Stomach smooth muscle (tissue), 2 donors: ENCODE data around the gene TNC.

Source experiments
- H3K27ac ChIP-seq: one replicate; pipeline ENCODE4 v1.7.0; 2013; ENCODE audit warnings: mild to moderate bottlenecking, low read length, inconsistent platforms
- H3K27me3 ChIP-seq, 2 donors: one replicate each; pipeline ENCODE4 v1.7.0; 2013; ENCODE audit warnings: low read length in 2 of 2; ENCODE audit not compliant: insufficient read depth in 2 of 2, control insufficient read depth in 1 of 2
- H3K36me3 ChIP-seq, 2 donors: one replicate each; pipeline ENCODE4 v1.7.0; 2013; ENCODE audit warnings: low read length in 2 of 2; ENCODE audit not compliant: control insufficient read depth in 2 of 2, insufficient read depth in 2 of 2
- H3K4me1 ChIP-seq: one replicate; pipeline ENCODE4 v1.7.0; 2013; ENCODE audit warnings: low read length; ENCODE audit not compliant: control insufficient read depth, insufficient read depth
- H3K4me3 ChIP-seq, 2 donors: one replicate each; pipeline ENCODE4 v1.7.0; 2013; ENCODE audit warnings: low read length in 2 of 2
- H3K9ac ChIP-seq, 2 donors: one replicate each; pipeline ENCODE4 v1.7.0; 2013; ENCODE audit warnings: low read length in 2 of 2, mild to moderate bottlenecking in 1 of 2
- H3K9me3 ChIP-seq, 2 donors: one replicate each; pipeline ENCODE4 v1.7.0; 2013; ENCODE audit warnings: low read length in 2 of 2; ENCODE audit not compliant: control insufficient read depth in 2 of 2
- donor health status: healthy.
- donor health status: Pancreatic carcinoma.

TNC gene

DNA sequence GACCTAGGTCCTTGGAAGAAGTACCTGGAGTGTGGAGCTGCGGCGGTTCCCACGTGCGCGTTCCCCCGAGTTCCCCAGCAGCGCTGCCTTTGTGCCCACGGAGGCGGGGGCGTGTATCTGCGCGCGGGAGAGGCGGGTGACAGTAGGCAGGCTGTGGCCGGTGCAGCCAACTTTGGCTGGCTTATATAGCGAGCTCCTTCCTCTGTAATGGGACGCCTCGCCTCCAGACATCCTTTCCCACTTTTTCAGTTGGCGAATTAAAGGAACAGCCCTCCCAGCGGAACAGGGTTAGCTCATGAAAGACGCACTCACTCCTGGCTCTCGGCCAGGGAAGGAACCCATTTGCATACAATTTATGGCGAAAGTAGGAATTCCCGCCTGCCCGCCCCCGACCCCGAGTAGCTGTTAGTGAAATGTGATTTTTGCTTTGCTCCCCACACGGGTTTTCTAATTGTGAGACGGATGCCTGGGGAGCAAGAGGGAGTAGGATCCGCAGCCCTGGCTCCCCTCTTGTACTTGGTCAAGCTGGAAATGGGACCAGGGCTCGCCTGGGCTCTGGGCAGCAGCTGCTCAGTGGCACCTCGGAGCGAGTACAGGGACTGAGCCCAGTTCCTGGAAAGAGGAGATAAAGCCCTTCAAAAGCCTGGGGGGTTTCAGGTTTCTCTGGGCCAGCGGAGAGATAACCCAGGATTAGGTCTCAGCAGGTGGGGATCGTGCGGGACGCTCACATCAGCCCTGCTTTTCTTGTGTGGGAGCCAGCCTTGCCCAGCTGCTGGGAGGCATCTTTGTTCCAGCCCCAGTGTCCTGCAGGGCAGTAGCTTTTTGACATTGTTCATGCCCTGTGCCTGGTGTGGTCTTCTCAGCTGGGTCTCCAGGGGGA lies at the start of gene TNC:
TSS of gene TNC (minus strand) at position 159 of the 880 bp plus-strand sequence. CDS start 27,139 bp downstream, outside the sequence.
- peaks cover 47% of the 10 kb centered on the region for H3K4me1 ChIP-seq
- H3K27ac ChIP-seq, result peak within 1 kb of the TSS; percentile 99
- H3K4me3 ChIP-seq, result peak within 1 kb of the TSS; percentile 81 to 96
- no peaks in the 10 kb centered on the region for H3K9me3 ChIP-seq
- peaks cover 12 to 16% of the 10 kb centered on the region in 2 donors for H3K36me3 ChIP-seq
- H3K9ac ChIP-seq, result peak within 1 kb of the TSS; percentile 97 to 99
- no peaks in the 10 kb centered on the region for H3K27me3 ChIP-seq

DNA sequence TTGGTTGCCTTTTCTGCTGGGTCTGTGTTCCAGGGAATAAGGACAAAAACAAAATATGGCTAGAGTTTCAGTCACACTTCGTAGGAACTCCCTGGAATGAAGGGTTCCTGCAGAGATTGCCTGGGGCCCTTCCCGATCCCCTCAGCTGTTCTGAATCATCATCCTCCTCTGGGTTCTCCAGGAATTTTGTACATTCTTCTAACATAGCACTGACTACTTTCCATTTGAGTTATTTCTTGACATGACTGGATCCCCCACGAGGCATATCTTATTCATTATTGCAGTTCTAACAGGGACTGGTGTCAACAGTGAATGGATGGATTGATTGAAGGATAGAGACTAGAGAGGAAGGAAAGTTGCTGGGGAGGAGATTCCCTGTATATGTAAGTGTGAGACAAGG lies 49.2 kb upstream of the TNC start:
- H3K36me3 ChIP-seq, result no peaks in the 10 kb centered on the region
- no peak overlapping the region for H3K9ac ChIP-seq
- H3K9me3 ChIP-seq, result no peaks in the 10 kb centered on the region
- no peak overlapping the region for H3K4me3 ChIP-seq
- H3K27ac ChIP-seq, result no peak overlapping the region
- H3K4me1 ChIP-seq, result peaks cover 10% of the 10 kb centered on the region
- H3K27me3 ChIP-seq, result no peaks in the 10 kb centered on the region

- Histone ChIP-seq H3K4me1 (peaks cover 10% of the 10 kb centered on the region), H3K36me3 (no peaks in the 10 kb centered on the region), H3K9ac (no peak overlapping the region), H3K27ac (no peak overlapping the region), H3K4me3 (no peak overlapping the region), H3K9me3 (no peaks in the 10 kb centered on the region), H3K27me3 (no peaks in the 10 kb centered on the region)
Measured at GRCh38 chr9:115165233-115165632, 47.3 kb upstream of the TNC start.

- Histone ChIP-seq H3K9ac (no peak overlapping the region), H3K27ac (no peak overlapping the region), H3K27me3 (no peaks in the 10 kb centered on the region), H3K9me3 (no peaks in the 10 kb centered on the region), H3K4me1 (peaks cover 10% of the 10 kb centered on the region), H3K36me3 (no peaks in the 10 kb centered on the region), H3K4me3 (no peak overlapping the region)
Measured at GRCh38 chr9:115164511-115164974, 46.6 kb upstream of the TNC start.

DNA sequence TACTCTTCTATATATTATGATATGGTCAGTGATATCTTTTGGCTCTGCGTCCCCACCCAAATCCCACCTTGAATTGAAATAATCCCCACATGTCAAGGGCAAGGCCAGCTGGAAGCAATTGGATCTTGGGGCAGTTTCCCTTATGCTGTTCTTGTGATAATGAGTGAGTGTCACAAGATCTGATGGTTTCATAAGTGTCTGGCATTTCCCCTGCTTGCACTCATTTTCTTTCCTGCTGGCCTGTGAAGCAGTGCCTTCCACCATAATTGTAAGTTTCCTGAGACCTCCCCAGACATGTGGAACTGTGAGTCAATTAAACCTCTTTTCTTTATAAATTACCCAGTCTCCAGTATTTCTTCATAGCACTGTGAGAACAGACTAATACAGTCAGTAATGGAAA lies 45.0 kb upstream of the TNC start:
- Histone ChIP-seq H3K36me3 (no peaks in the 10 kb centered on the region), H3K4me1 (peaks cover 9% of the 10 kb centered on the region), H3K9ac (no peak overlapping the region), H3K27me3 (no peaks in the 10 kb centered on the region), H3K27ac (no peak overlapping the region), H3K4me3 (no peak overlapping the region), H3K9me3 (no peaks in the 10 kb centered on the region)

DNA sequence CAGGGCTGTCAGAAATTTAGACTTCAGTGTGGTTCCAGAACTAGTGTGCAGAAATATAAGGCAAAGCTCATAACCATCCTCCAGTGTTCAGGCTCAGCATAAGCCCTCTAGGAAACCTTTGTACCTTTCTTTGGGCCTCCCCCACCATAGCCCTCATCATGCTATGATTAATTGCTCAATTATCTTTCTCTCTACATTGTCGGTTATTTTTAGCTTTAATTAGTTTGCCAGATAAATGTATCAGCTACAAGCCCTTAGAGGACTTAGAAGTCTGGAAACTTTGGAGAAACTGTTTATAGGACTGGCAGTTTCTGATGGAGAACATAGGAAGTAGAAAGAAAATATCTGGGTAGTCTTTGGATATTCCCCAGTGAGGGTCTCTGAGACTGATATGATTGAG lies 43.5 kb upstream of the TNC start:
- Histone ChIP-seq H3K9ac (no peak overlapping the region), H3K27me3 (no peaks in the 10 kb centered on the region), H3K9me3 (no peaks in the 10 kb centered on the region), H3K36me3 (no peaks in the 10 kb centered on the region), H3K27ac (no peak overlapping the region), H3K4me3 (no peak overlapping the region), H3K4me1 (peaks cover 7% of the 10 kb centered on the region)

DNA sequence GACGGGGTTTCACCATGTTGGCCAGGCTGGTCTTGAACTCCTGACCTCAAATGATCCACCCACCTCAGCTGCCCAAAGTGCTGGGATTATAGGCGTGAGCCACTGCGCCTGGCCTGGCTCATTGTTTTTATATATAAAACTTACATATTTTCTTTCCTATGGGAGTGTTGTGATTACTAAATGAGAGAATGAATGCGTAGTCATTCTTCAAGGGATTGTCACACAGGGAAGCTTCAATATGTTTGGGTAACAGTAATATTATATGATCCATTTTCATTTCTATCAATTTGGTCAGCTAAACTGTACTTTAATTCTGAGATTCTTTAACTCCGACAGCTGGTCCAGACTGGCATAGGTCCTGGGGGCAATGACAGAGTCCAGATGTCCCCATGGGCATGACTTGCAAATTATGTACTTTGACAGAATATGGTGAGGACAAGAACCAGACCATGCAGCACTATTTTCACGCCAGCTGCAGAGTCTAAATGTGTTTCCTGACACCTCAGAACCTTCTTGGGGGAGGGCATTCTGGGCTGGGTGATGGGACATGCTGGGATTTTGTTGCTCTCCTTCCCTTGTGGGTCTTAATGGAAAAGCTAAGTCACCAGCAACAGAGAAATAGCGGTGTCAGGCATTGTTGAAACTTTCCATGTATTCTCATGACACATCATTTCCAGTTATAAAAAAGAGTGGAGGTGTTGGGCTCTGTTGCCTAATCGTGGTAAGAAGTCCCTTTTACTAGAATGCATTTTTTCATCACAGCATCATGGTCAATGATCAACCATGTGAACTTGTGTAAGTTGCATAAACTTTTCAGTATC lies 40.9 kb upstream of the TNC start:
- H3K4me3 ChIP-seq, result no peak overlapping the region
- no peaks in the 10 kb centered on the region for H3K27me3 ChIP-seq
- H3K27ac ChIP-seq, result peak overlapping the region; percentile 53
- no peaks in the 10 kb centered on the region for H3K9me3 ChIP-seq
- H3K9ac ChIP-seq, result peak overlapping the region in 1 of 2 donors; percentile 30
- H3K4me1 ChIP-seq, result peaks cover 9% of the 10 kb centered on the region
- H3K36me3 ChIP-seq, result no peaks in the 10 kb centered on the region

GRCh38 chr9:115157245-115157674 lies 39.3 kb upstream of the TNC start:
- H3K27ac ChIP-seq, result peak overlapping the region; percentile 7
- no peak overlapping the region for H3K4me3 ChIP-seq
- H3K9me3 ChIP-seq, result no peaks in the 10 kb centered on the region
- H3K27me3 ChIP-seq, result no peaks in the 10 kb centered on the region
- H3K4me1 ChIP-seq, result peaks cover 7% of the 10 kb centered on the region
- H3K9ac ChIP-seq, result peak overlapping the region in 1 of 2 donors; percentile 10
- H3K36me3 ChIP-seq, result no peaks in the 10 kb centered on the region

DNA sequence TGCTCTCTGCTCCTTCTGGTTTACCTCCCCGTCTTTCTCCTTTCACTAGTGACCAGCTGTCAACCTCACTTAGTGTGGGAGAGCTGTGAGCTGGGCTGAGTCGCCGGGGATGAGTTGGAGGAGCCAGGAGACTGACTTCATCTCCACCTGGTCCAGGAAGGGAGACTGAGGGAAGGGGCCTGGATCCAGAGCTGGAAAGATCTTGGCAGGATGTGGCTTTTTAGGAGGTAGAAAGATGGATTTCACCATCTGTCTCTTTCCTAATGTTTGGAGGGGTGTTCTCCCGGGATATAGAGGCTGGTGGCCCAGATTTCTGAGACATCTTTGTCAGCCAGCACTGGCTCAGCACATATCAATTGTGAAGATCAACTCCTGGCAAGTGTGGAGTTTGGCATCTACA lies 37.1 kb upstream of the TNC start:
- Histone ChIP-seq H3K36me3 (no peaks in the 10 kb centered on the region), H3K27ac (no peak overlapping the region), H3K9me3 (no peaks in the 10 kb centered on the region), H3K27me3 (no peaks in the 10 kb centered on the region), H3K4me3 (no peak overlapping the region), H3K9ac (no peak overlapping the region), H3K4me1 (peaks cover 7% of the 10 kb centered on the region)

DNA sequence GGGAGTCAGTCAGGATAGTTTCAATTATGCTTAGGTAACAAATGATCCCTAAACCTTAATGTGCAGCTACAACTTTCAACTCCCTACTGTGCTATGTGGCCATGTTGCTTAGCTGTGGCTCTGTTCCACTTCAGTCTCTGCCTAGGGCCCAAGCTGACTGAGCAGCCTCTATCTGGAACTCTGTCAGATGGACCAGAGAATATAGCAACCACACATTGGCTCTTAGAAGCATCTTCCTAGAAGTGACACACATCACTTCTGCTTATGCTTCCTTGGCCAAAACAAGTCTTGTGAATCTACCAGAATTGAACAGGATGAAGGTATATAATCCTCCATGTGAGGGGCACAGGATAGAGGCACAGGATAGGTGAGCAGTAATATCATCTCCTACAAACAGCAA lies 36.7 kb upstream of the TNC start:
- Histone ChIP-seq H3K27ac (no peak overlapping the region), H3K4me1 (peaks cover 7% of the 10 kb centered on the region), H3K36me3 (no peaks in the 10 kb centered on the region), H3K27me3 (no peaks in the 10 kb centered on the region), H3K9ac (no peak overlapping the region), H3K9me3 (no peaks in the 10 kb centered on the region), H3K4me3 (no peak overlapping the region)
